ENCODE data around the gene OGDH. TPM values are rescaled to one million over a fixed set of nuclear protein-coding genes. Genes with fewer than 3 reads are reported as not detected.
A peak's percentile ranks its signal among the peaks of the same experiment; 100 is the strongest.

The OGDH gene
- total RNA-seq, 1 donor from 2014 or later: 68.0 TPM

- H3K9me3 Mint-ChIP-seq (ENCODE audit: unreplicated experiment): no peaks in the 10 kb centered on the region
- TF ChIP-seq, protein P1, sequence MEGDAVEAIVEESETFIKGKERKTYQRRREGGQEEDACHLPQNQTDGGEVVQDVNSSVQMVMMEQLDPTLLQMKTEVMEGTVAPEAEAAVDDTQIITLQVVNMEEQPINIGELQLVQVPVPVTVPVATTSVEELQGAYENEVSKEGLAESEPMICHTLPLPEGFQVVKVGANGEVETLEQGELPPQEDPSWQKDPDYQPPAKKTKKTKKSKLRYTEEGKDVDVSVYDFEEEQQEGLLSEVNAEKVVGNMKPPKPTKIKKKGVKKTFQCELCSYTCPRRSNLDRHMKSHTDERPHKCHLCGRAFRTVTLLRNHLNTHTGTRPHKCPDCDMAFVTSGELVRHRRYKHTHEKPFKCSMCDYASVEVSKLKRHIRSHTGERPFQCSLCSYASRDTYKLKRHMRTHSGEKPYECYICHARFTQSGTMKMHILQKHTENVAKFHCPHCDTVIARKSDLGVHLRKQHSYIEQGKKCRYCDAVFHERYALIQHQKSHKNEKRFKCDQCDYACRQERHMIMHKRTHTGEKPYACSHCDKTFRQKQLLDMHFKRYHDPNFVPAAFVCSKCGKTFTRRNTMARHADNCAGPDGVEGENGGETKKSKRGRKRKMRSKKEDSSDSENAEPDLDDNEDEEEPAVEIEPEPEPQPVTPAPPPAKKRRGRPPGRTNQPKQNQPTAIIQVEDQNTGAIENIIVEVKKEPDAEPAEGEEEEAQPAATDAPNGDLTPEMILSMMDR (IDR thresholded peaks at IDR 0.05): no peak
- H3K4me1 Mint-ChIP-seq (ENCODE audit: unreplicated experiment): no peaks in the 10 kb centered on the region
- peaks cover 31% of the 10 kb centered on the region for H3K36me3 Mint-ChIP-seq (ENCODE audit: unreplicated experiment)
- no peaks in the 10 kb centered on the region for H3K27me3 Mint-ChIP-seq (ENCODE audit: unreplicated experiment)
- H3K4me3 Mint-ChIP-seq (ENCODE audit: unreplicated experiment): no peak overlapping the region
- DNase-seq (ENCODE audit: extremely low spot score, unreplicated experiment): no peak
- H3K27ac Mint-ChIP-seq (ENCODE audit: unreplicated experiment): no peak overlapping the region
Measured at GRCh38 chr7:44563171-44563679, 43.2 kb upstream of the OGDH start.

DNA sequence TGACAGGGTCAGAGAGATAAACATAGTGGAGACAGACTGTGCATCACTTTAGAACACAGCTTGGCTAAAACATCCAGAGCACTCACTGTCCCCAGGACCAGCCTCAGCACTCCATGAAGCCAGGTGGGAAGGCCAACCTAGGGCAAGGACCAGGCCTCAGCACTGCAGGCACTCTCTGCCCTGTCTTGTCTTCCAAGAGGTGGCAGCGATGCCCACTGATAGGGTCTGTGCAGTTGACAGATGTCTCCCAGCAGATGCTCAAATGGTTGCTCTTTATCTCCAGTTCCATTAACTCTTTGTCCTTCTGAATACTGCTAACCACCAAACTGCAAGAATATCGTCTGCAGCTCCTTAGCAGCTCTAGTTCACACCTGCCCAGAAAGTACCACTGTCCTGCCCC lies 41.8 kb upstream of the OGDH start:
- Mint-ChIP-seq H3K27ac (ENCODE audit: unreplicated experiment) (no peak overlapping the region), H3K4me1 (ENCODE audit: unreplicated experiment) (no peaks in the 10 kb centered on the region), H3K27me3 (ENCODE audit: unreplicated experiment) (no peaks in the 10 kb centered on the region), H3K9me3 (ENCODE audit: unreplicated experiment) (no peaks in the 10 kb centered on the region), H3K4me3 (ENCODE audit: unreplicated experiment) (no peak overlapping the region), H3K36me3 (ENCODE audit: unreplicated experiment) (peaks cover 43% of the 10 kb centered on the region)
- no peak for DNase-seq (ENCODE audit: extremely low spot score, unreplicated experiment)
- TF ChIP-seq, protein P1 (IDR thresholded peaks at IDR 0.05): no peak

DNA sequence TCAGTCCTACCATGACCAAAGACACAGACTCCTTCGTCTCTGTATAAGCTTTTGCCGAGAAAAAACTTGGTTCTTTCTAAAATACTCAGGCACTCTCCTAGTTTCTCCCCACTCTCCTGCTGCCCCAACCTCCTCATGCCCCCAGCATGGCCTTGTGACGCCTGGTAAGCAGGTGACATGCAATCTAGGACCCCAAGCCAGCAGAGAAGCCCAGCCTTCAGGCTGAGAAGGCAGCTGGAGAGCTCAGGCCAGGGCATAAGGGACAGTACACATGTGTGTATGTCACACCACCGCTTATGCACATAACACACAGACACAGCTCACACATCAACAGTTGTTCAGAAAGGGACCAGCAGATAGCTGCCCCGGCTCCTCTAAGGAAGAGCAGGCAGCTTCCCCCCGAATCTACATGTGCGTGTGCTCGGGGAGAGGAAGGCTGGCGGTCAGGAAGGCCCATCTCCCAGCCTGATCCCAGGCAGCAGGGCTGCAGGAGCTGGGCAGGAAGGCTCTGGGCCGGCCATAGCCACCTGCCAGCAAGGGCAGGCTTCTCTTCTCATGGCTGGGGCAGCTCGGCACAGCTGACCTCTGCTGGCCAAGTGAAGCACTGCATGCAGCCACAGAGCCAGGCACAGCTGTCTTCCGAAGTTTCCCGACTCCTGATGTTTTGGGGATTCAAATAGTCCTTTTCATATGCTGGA lies 41.2 kb upstream of the OGDH start:
- TF ChIP-seq, protein P1 (IDR thresholded peaks at IDR 0.05): peak; percentile 93
- Mint-ChIP-seq H3K4me3 (ENCODE audit: unreplicated experiment) (no peak overlapping the region), H3K27ac (ENCODE audit: unreplicated experiment) (no peak overlapping the region), H3K4me1 (ENCODE audit: unreplicated experiment) (no peaks in the 10 kb centered on the region), H3K9me3 (ENCODE audit: unreplicated experiment) (no peaks in the 10 kb centered on the region), H3K27me3 (ENCODE audit: unreplicated experiment) (no peaks in the 10 kb centered on the region), H3K36me3 (ENCODE audit: unreplicated experiment) (peaks cover 47% of the 10 kb centered on the region)
- no peak for DNase-seq (ENCODE audit: extremely low spot score, unreplicated experiment)

GRCh38 chr7:44565795-44566559 lies 40.5 kb upstream of the OGDH start:
- TF ChIP-seq, protein P1 (IDR thresholded peaks at IDR 0.05): no peak
- H3K9me3 Mint-ChIP-seq (ENCODE audit: unreplicated experiment): no peaks in the 10 kb centered on the region
- peaks cover 49% of the 10 kb centered on the region for H3K36me3 Mint-ChIP-seq (ENCODE audit: unreplicated experiment)
- H3K27me3 Mint-ChIP-seq (ENCODE audit: unreplicated experiment): no peaks in the 10 kb centered on the region
- no peak overlapping the region for H3K27ac Mint-ChIP-seq (ENCODE audit: unreplicated experiment)
- no peak overlapping the region for H3K4me3 Mint-ChIP-seq (ENCODE audit: unreplicated experiment)
- H3K4me1 Mint-ChIP-seq (ENCODE audit: unreplicated experiment): no peaks in the 10 kb centered on the region
- no peak for DNase-seq (ENCODE audit: extremely low spot score, unreplicated experiment)

DNA sequence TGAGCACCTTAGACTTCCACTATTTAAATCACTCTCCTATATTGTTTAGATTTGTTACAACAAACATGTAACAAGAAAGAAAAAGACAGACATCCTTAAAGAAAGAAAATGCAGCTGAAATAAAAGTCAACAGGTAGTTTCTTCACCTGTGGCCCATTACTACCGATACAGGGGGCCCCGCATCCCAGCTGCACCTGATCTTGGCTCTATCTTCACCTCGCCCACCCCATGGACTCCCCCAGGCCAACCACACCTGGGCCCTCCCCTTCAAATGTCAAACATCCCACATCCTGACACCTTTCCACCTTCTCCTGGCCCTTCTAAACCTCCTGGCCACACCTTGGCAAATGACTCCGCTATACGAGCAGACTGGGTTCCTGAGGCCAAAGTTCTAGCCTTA lies 39.7 kb upstream of the OGDH start:
- H3K36me3 Mint-ChIP-seq (ENCODE audit: unreplicated experiment): peaks cover 52% of the 10 kb centered on the region
- DNase-seq (ENCODE audit: extremely low spot score, unreplicated experiment): no peak
- no peak overlapping the region for H3K27ac Mint-ChIP-seq (ENCODE audit: unreplicated experiment)
- H3K27me3 Mint-ChIP-seq (ENCODE audit: unreplicated experiment): no peaks in the 10 kb centered on the region
- no peak overlapping the region for H3K4me3 Mint-ChIP-seq (ENCODE audit: unreplicated experiment)
- no peaks in the 10 kb centered on the region for H3K9me3 Mint-ChIP-seq (ENCODE audit: unreplicated experiment)
- TF ChIP-seq, protein P1 (IDR thresholded peaks at IDR 0.05): no peak
- no peaks in the 10 kb centered on the region for H3K4me1 Mint-ChIP-seq (ENCODE audit: unreplicated experiment)
